MM.1S (cell line): ENCODE results near the gene EXOC3.

Source experiments
- EZH2 ChIP-seq: fragments of 300-600 bp; sonication (generic); optimal IDR thresholded peaks from 2 replicates; pipeline ENCODE3; 2017; ENCODE audit warnings: low read depth, mild to moderate bottlenecking, antibody characterized with exemption, low read length, mixed read lengths
- EZH2phosphoT487 ChIP-seq: fragments of 300-600 bp; sonication (generic); IDR thresholded peaks from 2 replicates; pipeline ENCODE4 v1.6.1; 2018; ENCODE audit warnings: antibody characterized with exemption, low read length
- TF ChIP-seq, protein P1 (sequence below): fragments of 300-600 bp; sonication (generic); IDR thresholded peaks from 2 replicates; pipeline ENCODE4 v1.5.1; 2016; ENCODE audit warnings: antibody characterized with exemption, low read length, mixed read lengths

GRCh38 chr5:515273-515836 is 72.4 kb downstream of the EXOC3 start:
- TF ChIP-seq, protein P1, sequence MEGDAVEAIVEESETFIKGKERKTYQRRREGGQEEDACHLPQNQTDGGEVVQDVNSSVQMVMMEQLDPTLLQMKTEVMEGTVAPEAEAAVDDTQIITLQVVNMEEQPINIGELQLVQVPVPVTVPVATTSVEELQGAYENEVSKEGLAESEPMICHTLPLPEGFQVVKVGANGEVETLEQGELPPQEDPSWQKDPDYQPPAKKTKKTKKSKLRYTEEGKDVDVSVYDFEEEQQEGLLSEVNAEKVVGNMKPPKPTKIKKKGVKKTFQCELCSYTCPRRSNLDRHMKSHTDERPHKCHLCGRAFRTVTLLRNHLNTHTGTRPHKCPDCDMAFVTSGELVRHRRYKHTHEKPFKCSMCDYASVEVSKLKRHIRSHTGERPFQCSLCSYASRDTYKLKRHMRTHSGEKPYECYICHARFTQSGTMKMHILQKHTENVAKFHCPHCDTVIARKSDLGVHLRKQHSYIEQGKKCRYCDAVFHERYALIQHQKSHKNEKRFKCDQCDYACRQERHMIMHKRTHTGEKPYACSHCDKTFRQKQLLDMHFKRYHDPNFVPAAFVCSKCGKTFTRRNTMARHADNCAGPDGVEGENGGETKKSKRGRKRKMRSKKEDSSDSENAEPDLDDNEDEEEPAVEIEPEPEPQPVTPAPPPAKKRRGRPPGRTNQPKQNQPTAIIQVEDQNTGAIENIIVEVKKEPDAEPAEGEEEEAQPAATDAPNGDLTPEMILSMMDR = no peak
- TF ChIP-seq EZH2 = no peak
- TF ChIP-seq EZH2phosphoT487 = no peak
